Prostate gland (tissue), 2 donors: ENCODE measurements around the gene WDR43.

Experiments used
- CTCF ChIP-seq, 4 experiments: fragments of 200-600 bp in 2 of 4; fragments of 450-650 bp in 2 of 4; sonication (generic) in 2 of 4; IDR thresholded peaks; 1 replicate in 3 of 4; 2 replicates in 1 of 4; pipeline ENCODE4 v1.5.1; 2016 to 2019; ENCODE audit warnings: antibody characterized with exemption in 4 of 4, mild to moderate bottlenecking in 2 of 4, moderate library complexity in 2 of 4
- POLR2A ChIP-seq: fragments of 450-650 bp; IDR thresholded peaks from one replicate; pipeline ENCODE4 v1.6.1; 2016; ENCODE audit warnings: antibody characterized with exemption, mild to moderate bottlenecking

- TF ChIP-seq POLR2A (no peak), CTCF (IDR thresholded peaks at IDR 0.05) (peak in 1 of 4 experiments; percentile 24)
Observed at GRCh38 chr2:28952836-28953211, 58.4 kb downstream of the WDR43 start.
